ENCODE results near the gene CAMK4.

DNA sequence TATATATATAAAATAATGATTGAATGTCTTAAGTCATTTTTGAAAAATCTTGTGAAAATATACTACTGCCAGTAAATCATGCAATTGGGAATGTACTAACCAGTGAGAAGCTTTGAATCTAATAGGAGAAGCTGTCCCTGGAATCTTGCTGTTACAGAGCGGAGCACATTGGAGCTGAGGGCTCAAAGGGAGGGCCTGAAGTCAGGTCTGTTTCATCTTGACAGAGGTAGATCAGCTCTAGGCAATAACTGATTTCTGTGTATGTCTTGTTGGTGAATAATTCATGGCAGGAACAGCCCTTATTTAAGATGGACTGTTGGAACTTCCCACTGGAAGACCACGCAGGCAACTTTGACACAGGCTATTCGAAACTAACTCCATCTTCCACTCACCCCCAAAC is 17.5 kb downstream of the CAMK4 start:
- TF ChIP-seq POLR2A (IDR thresholded peaks at IDR 0.05; ENCODE audit: low read depth), result no peak
- TF ChIP-seq, protein P1, sequence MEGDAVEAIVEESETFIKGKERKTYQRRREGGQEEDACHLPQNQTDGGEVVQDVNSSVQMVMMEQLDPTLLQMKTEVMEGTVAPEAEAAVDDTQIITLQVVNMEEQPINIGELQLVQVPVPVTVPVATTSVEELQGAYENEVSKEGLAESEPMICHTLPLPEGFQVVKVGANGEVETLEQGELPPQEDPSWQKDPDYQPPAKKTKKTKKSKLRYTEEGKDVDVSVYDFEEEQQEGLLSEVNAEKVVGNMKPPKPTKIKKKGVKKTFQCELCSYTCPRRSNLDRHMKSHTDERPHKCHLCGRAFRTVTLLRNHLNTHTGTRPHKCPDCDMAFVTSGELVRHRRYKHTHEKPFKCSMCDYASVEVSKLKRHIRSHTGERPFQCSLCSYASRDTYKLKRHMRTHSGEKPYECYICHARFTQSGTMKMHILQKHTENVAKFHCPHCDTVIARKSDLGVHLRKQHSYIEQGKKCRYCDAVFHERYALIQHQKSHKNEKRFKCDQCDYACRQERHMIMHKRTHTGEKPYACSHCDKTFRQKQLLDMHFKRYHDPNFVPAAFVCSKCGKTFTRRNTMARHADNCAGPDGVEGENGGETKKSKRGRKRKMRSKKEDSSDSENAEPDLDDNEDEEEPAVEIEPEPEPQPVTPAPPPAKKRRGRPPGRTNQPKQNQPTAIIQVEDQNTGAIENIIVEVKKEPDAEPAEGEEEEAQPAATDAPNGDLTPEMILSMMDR (IDR thresholded peaks at IDR 0.05), result no peak
- TF ChIP-seq POLR2AphosphoS5 (IDR thresholded peaks at IDR 0.05), result no peak
